OCI-LY1 (cell line): Measurements from ENCODE around the gene EPHA7.

ENCODE experiments used
- H2AFZ ChIP-seq: fragments of 200-600 bp; sonication (generic), shearing (Covaris generic); 2 replicates; pipeline ENCODE4 v1.6.0; 2014; ENCODE audit warnings: antibody characterized with exemption, mild to moderate bottlenecking, low read length
- H3F3A ChIP-seq: fragments of 200-600 bp; sonication (generic), shearing (Covaris generic); 2 replicates; pipeline ENCODE4 v1.6.0; 2014; ENCODE audit warnings: mild to moderate bottlenecking, antibody characterized with exemption, low read length, moderate library complexity; ENCODE audit not compliant: insufficient read depth
- H3K27ac ChIP-seq: fragments of 200-600 bp; sonication (generic); 2 replicates; pipeline ENCODE4 v1.5.1; 2014; ENCODE audit warnings: low read length, mixed run types, mild to moderate bottlenecking, low read depth; ENCODE audit not compliant: poor library complexity, severe bottlenecking
- H3K27me3 ChIP-seq: fragments of 200-600 bp; sonication (generic); 2 replicates; pipeline ENCODE4 v1.6.0; 2014; ENCODE audit warnings: antibody characterized with exemption, mild to moderate bottlenecking, low read length, moderate library complexity; ENCODE audit not compliant: insufficient read depth
- H3K36me3 ChIP-seq: fragments of 200-600 bp; sonication (generic); 2 replicates; pipeline ENCODE4 v1.6.1; 2014; ENCODE audit warnings: mild to moderate bottlenecking, antibody characterized with exemption, low read length, moderate library complexity, mixed read lengths; ENCODE audit not compliant: insufficient read depth
- H3K4me1 ChIP-seq: fragments of 200-600 bp; sonication (generic); 2 replicates; pipeline ENCODE4 v1.5.1; 2014; ENCODE audit warnings: mild to moderate bottlenecking, low read length, moderate library complexity; ENCODE audit not compliant: insufficient read depth, severe bottlenecking
- H3K4me2 ChIP-seq: fragments of 200-600 bp; sonication (generic), shearing (Covaris generic); 2 replicates; pipeline ENCODE4 v1.6.1; 2014; ENCODE audit warnings: low read length
- H3K4me3 ChIP-seq: fragments of 200-600 bp; sonication (generic); 2 replicates; pipeline ENCODE4 v1.5.1; 2014; ENCODE audit warnings: low read length, low read depth, mild to moderate bottlenecking, mixed read lengths; ENCODE audit not compliant: poor library complexity, severe bottlenecking
- H3K79me2 ChIP-seq: fragments of 200-600 bp; shearing (Covaris generic); 2 replicates; pipeline ENCODE4 v1.6.1; 2016; ENCODE audit warnings: mixed run types, low read length, mixed read lengths; ENCODE audit not compliant: insufficient read depth
- H3K9ac ChIP-seq: fragments of 200-600 bp; sonication (generic), shearing (Covaris generic); 2 replicates; pipeline ENCODE4 v1.6.1; 2014; ENCODE audit warnings: mild to moderate bottlenecking, low read length, mixed read lengths
- H3K9me2 ChIP-seq: fragments of 200-600 bp; sonication (generic), shearing (Covaris generic); 2 replicates; pipeline ENCODE4 v1.6.1; 2014; ENCODE audit warnings: low read depth, mild to moderate bottlenecking, low read length, mixed read lengths
- H3K9me3 ChIP-seq: fragments of 200-600 bp; shearing (Covaris generic); 2 replicates; pipeline ENCODE4 v1.6.1; 2014; ENCODE audit warnings: low read length, mixed read lengths
- H4K20me1 ChIP-seq: fragments of 200-600 bp; sonication (generic), shearing (Covaris generic); 2 replicates; pipeline ENCODE4 v1.6.0; 2016; ENCODE audit warnings: mild to moderate bottlenecking, low read length; ENCODE audit not compliant: insufficient read depth
- EZH2 ChIP-seq: fragments of 200-600 bp; sonication (generic), shearing (Covaris generic); IDR thresholded peaks from 2 replicates; pipeline ENCODE4 v1.8.0; 2017; ENCODE audit warnings: borderline replicate concordance, mixed run types, mild to moderate bottlenecking, antibody characterized with exemption, low read length, moderate library complexity, mixed read lengths
- TF ChIP-seq, protein P1 (sequence below): fragments of 200-600 bp; sonication (generic), shearing (Covaris generic); IDR thresholded peaks from 2 replicates; pipeline ENCODE4 v1.5.1; 2017; ENCODE audit warnings: mild to moderate bottlenecking, antibody characterized with exemption, low read length, moderate library complexity, mixed read lengths

EPHA7 gene

GRCh38 chr6:93322651-93323050 is 96.7 kb downstream of the EPHA7 start:
- Histone ChIP-seq H4K20me1 (no peaks in the 10 kb centered on the region), H3F3A (no peaks in the 10 kb centered on the region), H2AFZ (no peak overlapping the region), H3K79me2 (no peaks in the 10 kb centered on the region), H3K4me2 (no peak overlapping the region), H3K4me1 (no peaks in the 10 kb centered on the region), H3K27ac (no peak overlapping the region), H3K9me2 (no peaks in the 10 kb centered on the region), H3K4me3 (no peak overlapping the region), H3K27me3 (no peaks in the 10 kb centered on the region), H3K9me3 (no peaks in the 10 kb centered on the region), H3K9ac (no peak overlapping the region), H3K36me3 (no peaks in the 10 kb centered on the region)
- no peak for TF ChIP-seq EZH2
- TF ChIP-seq, protein P1, sequence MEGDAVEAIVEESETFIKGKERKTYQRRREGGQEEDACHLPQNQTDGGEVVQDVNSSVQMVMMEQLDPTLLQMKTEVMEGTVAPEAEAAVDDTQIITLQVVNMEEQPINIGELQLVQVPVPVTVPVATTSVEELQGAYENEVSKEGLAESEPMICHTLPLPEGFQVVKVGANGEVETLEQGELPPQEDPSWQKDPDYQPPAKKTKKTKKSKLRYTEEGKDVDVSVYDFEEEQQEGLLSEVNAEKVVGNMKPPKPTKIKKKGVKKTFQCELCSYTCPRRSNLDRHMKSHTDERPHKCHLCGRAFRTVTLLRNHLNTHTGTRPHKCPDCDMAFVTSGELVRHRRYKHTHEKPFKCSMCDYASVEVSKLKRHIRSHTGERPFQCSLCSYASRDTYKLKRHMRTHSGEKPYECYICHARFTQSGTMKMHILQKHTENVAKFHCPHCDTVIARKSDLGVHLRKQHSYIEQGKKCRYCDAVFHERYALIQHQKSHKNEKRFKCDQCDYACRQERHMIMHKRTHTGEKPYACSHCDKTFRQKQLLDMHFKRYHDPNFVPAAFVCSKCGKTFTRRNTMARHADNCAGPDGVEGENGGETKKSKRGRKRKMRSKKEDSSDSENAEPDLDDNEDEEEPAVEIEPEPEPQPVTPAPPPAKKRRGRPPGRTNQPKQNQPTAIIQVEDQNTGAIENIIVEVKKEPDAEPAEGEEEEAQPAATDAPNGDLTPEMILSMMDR: no peak

DNA sequence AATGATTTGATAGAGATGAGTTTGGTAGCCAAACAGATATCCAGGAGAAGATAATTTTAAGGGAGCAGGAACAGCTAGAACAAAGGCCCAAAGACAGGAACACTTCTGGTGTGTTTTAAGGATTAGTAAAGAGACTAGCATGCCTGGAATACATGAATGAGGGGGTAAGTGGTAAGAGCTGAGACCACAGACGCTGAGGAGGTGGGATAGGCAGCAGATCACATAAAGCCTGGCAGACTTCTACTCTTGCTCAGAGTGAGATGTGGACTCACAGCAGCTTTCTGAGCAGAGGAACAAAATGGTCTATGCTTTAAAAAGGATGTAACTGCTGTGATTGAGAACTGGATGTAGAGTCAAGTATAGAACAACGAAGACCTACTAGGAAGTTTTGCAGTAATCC is 100.1 kb downstream of the EPHA7 start:
- Histone ChIP-seq H3K4me3 (no peak overlapping the region), H3K36me3 (no peaks in the 10 kb centered on the region), H2AFZ (no peak overlapping the region), H3K9me3 (no peaks in the 10 kb centered on the region), H3K27ac (no peak overlapping the region), H3K4me1 (no peaks in the 10 kb centered on the region), H3K27me3 (no peaks in the 10 kb centered on the region), H3F3A (no peaks in the 10 kb centered on the region), H3K9me2 (no peaks in the 10 kb centered on the region), H3K9ac (no peak overlapping the region), H3K4me2 (no peak overlapping the region), H4K20me1 (no peaks in the 10 kb centered on the region), H3K79me2 (no peaks in the 10 kb centered on the region)
- no peak for TF ChIP-seq EZH2
- TF ChIP-seq, protein P1: no peak

DNA sequence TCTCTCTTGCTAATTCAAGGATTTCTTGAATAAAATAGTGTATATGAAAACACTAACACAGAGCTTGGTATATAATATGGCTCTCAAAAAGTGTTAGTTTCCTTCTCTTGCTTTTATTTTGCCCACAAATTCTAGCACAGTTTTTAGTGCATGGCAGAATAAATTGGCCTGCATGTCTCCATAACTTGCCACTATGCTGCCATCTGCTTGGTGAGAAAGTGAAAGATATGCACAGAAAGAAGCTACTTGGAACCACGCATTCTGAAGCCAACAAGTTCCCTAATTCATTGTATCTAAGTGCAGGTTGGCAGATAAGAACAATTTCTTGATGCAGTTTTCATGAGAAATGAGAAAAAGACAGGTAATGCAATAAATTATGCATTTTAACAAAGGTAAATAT is 101.2 kb downstream of the EPHA7 start:
- no peaks in the 10 kb centered on the region for H3K9me3 ChIP-seq
- TF ChIP-seq, protein P1: no peak
- no peak for TF ChIP-seq EZH2

More for the DNA sequence above, 101.2 kb downstream of the EPHA7 start:
- H3K9me2 ChIP-seq: no peaks in the 10 kb centered on the region
- H3K4me2 ChIP-seq: no peak overlapping the region
- H3K27me3 ChIP-seq: no peaks in the 10 kb centered on the region
- no peak overlapping the region for H2AFZ ChIP-seq
- no peaks in the 10 kb centered on the region for H3K4me1 ChIP-seq
- H3K36me3 ChIP-seq: no peaks in the 10 kb centered on the region
- no peaks in the 10 kb centered on the region for H4K20me1 ChIP-seq
- no peak overlapping the region for H3K4me3 ChIP-seq
- no peaks in the 10 kb centered on the region for H3K79me2 ChIP-seq
- H3F3A ChIP-seq: no peaks in the 10 kb centered on the region
- no peak overlapping the region for H3K27ac ChIP-seq
- H3K9ac ChIP-seq: no peak overlapping the region
